Transverse colon (tissue), 4 donors: ENCODE data around the gene POPDC2.

ENCODE experiments used
- POLR2A ChIP-seq: fragments of 450-650 bp; IDR thresholded peaks from one replicate; pipeline ENCODE4 v1.6.1; 2016; ENCODE audit warnings: antibody characterized with exemption, mild to moderate bottlenecking, moderate library complexity
- POLR2AphosphoS5 ChIP-seq, 3 donors: sonication (generic); formaldehyde crosslinking; IDR thresholded peaks; one replicate each; pipeline ENCODE4 v1.6.1; 2016; ENCODE audit warnings: antibody characterized with exemption in 3 of 3
- TF ChIP-seq, protein P1 (sequence below), 5 experiments: fragments of 200-600 bp in 3 of 5; fragments of 450-650 bp in 2 of 5; sonication (generic) in 3 of 5; IDR thresholded peaks; 1 replicate in 2 of 5; 2 replicates in 3 of 5; pipeline ENCODE4 v1.5.1; 2016 to 2017; ENCODE audit warnings: antibody characterized with exemption in 5 of 5, inconsistent platforms in 3 of 5, mild to moderate bottlenecking in 2 of 5, moderate library complexity in 1 of 5

GRCh38 chr3:119616056-119616455, 44.3 kb downstream of the POPDC2 start:
- TF ChIP-seq, protein P1, sequence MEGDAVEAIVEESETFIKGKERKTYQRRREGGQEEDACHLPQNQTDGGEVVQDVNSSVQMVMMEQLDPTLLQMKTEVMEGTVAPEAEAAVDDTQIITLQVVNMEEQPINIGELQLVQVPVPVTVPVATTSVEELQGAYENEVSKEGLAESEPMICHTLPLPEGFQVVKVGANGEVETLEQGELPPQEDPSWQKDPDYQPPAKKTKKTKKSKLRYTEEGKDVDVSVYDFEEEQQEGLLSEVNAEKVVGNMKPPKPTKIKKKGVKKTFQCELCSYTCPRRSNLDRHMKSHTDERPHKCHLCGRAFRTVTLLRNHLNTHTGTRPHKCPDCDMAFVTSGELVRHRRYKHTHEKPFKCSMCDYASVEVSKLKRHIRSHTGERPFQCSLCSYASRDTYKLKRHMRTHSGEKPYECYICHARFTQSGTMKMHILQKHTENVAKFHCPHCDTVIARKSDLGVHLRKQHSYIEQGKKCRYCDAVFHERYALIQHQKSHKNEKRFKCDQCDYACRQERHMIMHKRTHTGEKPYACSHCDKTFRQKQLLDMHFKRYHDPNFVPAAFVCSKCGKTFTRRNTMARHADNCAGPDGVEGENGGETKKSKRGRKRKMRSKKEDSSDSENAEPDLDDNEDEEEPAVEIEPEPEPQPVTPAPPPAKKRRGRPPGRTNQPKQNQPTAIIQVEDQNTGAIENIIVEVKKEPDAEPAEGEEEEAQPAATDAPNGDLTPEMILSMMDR (IDR thresholded peaks at IDR 0.05) = no peak
- no peak for TF ChIP-seq POLR2A
- no peak for TF ChIP-seq POLR2AphosphoS5 (IDR thresholded peaks at IDR 0.05)
